Epithelial cell of proximal tubule (primary cell): Measurements from ENCODE around the gene ZDHHC14. TPM values are rescaled to one million over a fixed set of nuclear protein-coding genes. Genes with fewer than 3 reads are reported as not detected.

ENCODE experiments used
- DNase-seq: peaks from one replicate; pipeline ENCODE4 v3.0.0-alpha.2; 2011; ENCODE audit warnings: low read depth
- H3K4me3 ChIP-seq: 2 replicates; pipeline ENCODE4 v1.5.1; 2011; ENCODE audit warnings: low read depth, mild to moderate bottlenecking, low read length
- total RNA-seq: library from RNA; depleted of rRNA; stranded (reverse); fragments of >200 nt; gene quantifications from 2 replicates; pipeline ENCODE4 v1.2.3, GENCODE V29; 2015
- TF ChIP-seq, protein P1 (sequence below): conservative IDR thresholded peaks from 2 replicates; pipeline ENCODE4 v1.5.1; 2012; ENCODE audit warnings: low read depth, mild to moderate bottlenecking, low read length

ZDHHC14 gene
- total RNA-seq, 1 donor from 2014 or later = 21.4 TPM

GRCh38 chr6:157450931-157451742 is 70.1 kb downstream of the ZDHHC14 start:
- DNase-seq = no peak
- H3K4me3 ChIP-seq = no peak overlapping the region
- TF ChIP-seq, protein P1, sequence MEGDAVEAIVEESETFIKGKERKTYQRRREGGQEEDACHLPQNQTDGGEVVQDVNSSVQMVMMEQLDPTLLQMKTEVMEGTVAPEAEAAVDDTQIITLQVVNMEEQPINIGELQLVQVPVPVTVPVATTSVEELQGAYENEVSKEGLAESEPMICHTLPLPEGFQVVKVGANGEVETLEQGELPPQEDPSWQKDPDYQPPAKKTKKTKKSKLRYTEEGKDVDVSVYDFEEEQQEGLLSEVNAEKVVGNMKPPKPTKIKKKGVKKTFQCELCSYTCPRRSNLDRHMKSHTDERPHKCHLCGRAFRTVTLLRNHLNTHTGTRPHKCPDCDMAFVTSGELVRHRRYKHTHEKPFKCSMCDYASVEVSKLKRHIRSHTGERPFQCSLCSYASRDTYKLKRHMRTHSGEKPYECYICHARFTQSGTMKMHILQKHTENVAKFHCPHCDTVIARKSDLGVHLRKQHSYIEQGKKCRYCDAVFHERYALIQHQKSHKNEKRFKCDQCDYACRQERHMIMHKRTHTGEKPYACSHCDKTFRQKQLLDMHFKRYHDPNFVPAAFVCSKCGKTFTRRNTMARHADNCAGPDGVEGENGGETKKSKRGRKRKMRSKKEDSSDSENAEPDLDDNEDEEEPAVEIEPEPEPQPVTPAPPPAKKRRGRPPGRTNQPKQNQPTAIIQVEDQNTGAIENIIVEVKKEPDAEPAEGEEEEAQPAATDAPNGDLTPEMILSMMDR = no peak

- no peak overlapping the region for H3K4me3 ChIP-seq
- TF ChIP-seq, protein P1 = no peak
- DNase-seq = no peak
These were observed 71.1 kb downstream of the ZDHHC14 start for GRCh38 chr6:157452096-157452495.

DNA sequence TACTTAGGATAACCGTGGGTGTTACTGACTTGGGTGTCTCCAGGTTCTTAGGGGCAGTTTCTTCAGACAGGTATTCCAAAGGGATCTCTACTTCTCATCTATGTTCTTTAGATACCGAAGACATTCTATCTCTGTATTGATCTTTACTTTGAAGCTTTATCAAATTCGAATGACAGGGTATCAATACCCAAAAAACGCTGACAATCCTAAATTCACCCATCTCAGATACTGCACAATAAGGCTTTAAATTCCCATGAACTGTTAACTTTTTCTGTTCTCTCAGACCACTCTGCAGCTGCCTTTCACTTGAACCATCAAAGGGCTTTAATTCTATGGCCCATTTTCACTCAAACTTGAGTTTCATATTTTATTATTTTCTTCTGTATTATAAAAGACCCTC is 72.1 kb downstream of the ZDHHC14 start:
- TF ChIP-seq, protein P1 = no peak
- no peak for DNase-seq
- no peak overlapping the region for H3K4me3 ChIP-seq

DNA sequence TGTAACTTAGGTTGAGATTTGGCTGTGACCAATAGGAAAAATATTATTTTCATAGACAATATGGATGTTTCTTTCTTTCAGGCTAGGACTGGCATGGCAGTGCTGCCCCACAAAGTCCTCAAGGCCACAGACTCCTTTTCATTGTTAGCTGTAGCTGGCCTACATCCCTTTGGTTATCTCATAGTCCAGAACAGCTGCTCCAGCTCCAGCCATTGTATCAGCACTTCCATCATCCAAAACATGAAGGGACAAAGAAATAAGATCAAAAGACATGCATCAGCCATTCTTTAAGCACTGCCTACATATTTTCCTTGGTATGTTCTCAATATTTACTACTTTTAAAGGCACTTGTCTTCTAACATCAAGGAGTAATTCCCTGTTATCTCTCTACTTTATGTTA is 73.0 kb downstream of the ZDHHC14 start:
- H3K4me3 ChIP-seq = no peak overlapping the region
- no peak for DNase-seq
- TF ChIP-seq, protein P1 = no peak

- no peak for DNase-seq
- H3K4me3 ChIP-seq = no peak overlapping the region
- TF ChIP-seq, protein P1 = no peak
These were observed 74.0 kb downstream of the ZDHHC14 start for GRCh38 chr6:157454762-157455714.

DNA sequence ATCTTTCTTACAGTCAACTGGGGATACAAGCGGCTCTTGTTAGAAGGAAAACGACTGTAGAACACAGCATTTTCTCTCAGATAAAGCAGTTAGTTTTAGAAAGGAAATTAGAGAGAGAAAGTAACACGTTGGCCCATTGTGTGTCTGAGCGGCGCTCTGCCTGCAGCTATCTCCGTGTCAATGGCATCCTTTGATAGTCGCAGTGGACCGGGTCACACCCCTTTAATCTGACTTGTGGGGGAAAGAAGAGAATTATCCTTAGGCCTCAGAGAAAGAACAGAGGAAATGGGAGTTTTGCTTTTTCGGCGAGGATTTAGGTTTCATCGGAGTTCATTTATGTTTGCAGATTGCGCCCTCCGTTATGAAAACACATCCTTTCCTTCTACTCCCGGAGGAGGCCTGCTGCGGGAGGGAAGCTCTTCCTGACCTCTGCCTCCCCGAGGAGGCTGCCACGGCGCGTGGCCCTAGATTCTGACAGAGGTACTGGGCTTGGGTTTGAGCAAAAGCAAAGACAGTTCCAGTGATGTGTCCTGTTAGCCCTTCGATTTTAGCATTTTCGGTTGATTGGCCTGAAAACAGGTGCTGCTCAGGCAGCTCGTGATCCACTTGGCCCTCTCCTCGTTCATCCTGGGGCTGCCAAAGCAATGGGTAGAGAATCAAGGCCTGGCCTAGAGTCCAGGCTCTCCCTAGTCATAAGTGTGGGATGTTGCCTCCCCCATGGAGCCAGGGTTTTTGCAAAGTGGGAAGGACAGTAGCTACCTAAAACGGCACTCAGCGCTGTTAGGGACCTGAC is 74.9 kb downstream of the ZDHHC14 start:
- TF ChIP-seq, protein P1 = no peak
- no peak overlapping the region for H3K4me3 ChIP-seq

More for the DNA sequence above, 74.9 kb downstream of the ZDHHC14 start:
- DNase-seq = no peak
